Stimulated activated CD4-positive, alpha-beta T cell treated with anti-CD3 and anti-CD28 coated beads, Interleukin-1b, Interleukin-23, amount 100 ng/mL, for 48 hours (primary cell): ENCODE results near the gene GPR173.

Experiments
- DNase-seq: peaks from one replicate; pipeline ENCODE4 v3.0.0-alpha.2; 2020

Gene GPR173

DNA sequence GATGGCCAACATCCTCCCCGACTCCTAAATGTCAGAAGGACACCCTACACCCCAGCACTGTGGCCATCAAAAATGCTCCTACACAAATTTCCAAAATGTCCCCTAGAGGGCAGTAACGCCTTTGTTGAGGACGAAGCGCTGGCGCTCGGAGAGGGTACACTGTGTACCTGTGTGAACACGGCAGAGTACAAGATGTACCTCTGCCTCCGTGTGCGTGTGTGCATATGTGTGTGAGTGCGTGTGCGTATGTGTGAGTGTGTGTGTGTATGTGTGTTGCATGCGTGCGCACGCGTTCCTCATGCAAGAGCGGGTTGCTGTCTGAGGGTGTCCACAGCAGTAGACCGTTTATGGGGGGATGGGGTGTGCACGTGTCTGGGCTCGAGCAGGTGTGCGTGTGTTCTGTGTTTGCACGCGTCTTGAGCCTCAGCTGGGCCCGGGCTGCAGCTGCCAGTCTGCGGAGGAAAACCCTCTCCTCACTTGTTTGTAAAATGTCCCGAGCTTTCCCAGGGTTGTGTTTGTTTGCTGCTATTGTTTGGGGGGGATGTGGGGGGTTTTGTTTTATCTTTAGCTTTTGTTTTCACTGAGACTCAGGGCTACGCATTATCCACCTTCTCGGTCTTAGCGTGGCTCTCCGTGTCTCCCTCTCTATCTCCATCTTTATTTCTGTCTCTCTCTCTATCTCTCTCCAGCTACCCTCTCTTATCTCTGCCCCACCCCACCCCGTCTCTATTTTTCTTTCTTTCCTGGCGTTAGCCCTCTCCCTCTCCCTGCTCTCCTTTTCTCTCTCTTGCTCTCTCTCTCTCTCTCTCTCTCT lies 23.2 kb downstream of the GPR173 start:
- DNase-seq: peak; percentile 64

GRCh38 chrX:53072418-53073114 lies 24.0 kb downstream of the GPR173 start:
- no peak for DNase-seq

GRCh38 chrX:53073115-53073586 lies 24.6 kb downstream of the GPR173 start:
- DNase-seq: no peak

- DNase-seq: no peak
Observed at GRCh38 chrX:53075011-53075410, 26.4 kb downstream of the GPR173 start.

DNA sequence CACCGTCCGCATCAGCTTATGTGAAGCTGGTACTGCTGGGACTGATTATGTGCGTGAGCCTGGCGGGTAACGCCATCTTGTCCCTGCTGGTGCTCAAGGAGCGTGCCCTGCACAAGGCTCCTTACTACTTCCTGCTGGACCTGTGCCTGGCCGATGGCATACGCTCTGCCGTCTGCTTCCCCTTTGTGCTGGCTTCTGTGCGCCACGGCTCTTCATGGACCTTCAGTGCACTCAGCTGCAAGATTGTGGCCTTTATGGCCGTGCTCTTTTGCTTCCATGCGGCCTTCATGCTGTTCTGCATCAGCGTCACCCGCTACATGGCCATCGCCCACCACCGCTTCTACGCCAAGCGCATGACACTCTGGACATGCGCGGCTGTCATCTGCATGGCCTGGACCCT lies 28.1 kb downstream of the GPR173 start:
- DNase-seq: no peak

DNA sequence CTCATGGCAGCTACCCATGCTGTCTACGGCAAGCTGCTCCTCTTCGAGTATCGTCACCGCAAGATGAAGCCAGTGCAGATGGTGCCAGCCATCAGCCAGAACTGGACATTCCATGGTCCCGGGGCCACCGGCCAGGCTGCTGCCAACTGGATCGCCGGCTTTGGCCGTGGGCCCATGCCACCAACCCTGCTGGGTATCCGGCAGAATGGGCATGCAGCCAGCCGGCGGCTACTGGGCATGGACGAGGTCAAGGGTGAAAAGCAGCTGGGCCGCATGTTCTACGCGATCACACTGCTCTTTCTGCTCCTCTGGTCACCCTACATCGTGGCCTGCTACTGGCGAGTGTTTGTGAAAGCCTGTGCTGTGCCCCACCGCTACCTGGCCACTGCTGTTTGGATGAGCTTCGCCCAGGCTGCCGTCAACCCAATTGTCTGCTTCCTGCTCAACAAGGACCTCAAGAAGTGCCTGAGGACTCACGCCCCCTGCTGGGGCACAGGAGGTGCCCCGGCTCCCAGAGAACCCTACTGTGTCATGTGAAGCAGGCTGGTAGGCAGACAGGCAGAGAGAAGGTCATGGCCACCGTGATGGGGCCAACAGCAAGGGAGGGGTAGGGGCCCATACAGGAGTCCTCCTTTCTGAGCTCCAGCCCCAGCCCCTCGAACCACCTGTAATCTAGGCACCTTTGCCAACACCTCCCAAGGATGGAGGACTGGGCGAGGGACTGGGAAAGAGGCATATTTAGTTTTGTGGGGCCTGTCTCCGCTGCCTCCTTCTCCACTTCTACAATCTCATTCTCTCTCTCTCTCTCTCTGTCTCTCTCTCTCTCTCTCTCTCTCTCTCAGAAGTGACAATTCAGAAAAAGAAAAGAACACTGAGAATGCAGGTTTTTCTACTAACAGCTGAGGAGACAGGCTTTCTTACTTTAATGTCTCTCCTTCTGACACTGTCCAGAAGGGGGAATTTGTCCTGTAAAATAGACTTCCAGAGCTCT lies 28.9 kb downstream of the GPR173 start:
- DNase-seq: no peak

DNA sequence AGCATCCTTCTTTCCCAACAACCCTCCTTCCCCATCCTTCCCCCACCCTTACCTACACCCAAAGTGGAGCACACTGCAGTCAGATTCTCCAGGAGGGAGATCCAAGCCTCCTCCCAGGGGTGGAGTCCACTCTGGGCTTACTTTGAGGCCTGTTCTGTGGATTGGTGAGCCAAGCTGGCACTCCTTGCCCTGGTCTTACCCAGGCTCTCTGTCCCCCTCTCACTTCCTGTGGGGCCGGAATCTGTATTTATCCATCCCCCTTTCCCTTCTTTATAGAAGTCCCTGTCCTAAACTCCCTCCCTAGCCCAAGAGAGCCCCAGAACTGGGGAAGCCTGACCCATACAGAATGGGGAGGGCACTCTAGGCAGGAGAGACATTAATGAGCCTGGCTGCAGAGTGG lies 30.4 kb downstream of the GPR173 start:
- DNase-seq: no peak

DNA sequence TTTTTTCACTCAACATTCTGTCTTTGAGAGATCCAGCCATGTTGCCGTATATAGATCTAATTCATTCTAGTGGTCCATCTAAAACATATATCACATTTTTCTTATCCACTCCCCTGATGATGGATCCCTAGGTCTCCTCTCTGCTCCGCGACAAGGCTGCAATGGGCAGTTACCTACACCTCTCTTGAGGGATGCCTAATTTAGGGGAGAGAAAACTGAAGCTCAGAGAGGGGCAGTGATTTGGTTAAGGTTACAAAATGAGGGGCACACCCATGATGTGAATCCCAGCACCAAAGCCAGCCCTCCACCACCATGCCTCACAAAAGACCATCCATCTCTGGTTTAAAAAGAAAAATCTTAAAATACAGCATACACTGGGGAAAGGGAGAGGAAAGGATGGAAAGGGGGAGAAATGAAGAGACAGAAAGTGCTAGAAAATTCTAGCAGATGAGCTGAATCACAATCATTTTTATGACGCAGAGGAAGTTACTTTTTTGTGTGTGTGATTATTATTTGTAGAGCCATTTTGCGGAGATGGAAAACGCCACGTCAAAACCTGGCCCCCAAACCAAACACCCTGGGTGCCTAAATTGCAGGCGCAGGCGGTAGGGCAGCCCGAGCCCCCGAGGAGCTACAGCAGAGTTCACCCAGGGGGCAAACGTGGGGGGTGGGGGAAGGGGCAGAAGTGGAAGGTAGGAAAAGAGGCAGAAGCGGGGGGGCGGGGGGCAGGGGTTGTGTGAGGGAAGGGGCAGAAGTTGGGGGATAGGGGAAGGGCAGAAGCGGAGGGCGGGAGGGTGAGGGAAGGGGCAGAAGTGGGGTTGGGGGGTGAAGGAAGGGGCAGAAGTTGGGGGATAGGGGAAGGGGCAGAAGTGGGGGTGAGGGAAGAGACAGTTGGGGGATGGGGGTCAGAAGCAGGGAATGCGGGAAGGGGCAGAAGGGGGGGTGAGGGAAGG lies 32.3 kb downstream of the GPR173 start:
- DNase-seq: no peak

- peak; percentile 93 for DNase-seq
Observed at GRCh38 chrX:53081925-53082772, 33.6 kb downstream of the GPR173 start, which contains the start of gene TSPYL2. TSPYL2 (plus strand) TSS chrX:53082367; CDS start chrX:53082499, 132 bp downstream.

- DNase-seq: no peak
Observed at GRCh38 chrX:53082773-53083616, 34.4 kb downstream of the GPR173 start.

- no peak for DNase-seq
Observed at GRCh38 chrX:53084043-53084570, 35.5 kb downstream of the GPR173 start.

DNA sequence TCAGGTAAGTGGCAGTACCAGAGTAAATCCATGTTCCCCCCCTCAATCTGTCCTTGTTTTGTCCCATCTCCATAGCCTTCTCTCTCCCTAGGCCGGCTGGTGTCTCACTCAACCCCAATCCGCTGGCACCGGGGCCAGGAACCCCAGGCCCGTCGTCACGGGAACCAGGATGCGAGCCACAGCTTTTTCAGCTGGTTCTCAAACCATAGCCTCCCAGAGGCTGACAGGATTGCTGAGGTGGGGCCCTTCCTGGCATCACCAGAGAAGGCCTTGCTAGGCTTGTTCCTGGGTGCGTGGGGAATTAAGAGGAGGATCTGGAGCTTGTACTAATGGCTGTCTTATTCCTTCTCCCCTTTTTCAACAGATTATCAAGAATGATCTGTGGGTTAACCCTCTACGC lies 36.3 kb downstream of the GPR173 start:
- DNase-seq: no peak

- no peak for DNase-seq
Observed at GRCh38 chrX:53085661-53086229, 37.2 kb downstream of the GPR173 start.

GRCh38 chrX:53086464-53086863 lies 37.9 kb downstream of the GPR173 start:
- DNase-seq: no peak

DNA sequence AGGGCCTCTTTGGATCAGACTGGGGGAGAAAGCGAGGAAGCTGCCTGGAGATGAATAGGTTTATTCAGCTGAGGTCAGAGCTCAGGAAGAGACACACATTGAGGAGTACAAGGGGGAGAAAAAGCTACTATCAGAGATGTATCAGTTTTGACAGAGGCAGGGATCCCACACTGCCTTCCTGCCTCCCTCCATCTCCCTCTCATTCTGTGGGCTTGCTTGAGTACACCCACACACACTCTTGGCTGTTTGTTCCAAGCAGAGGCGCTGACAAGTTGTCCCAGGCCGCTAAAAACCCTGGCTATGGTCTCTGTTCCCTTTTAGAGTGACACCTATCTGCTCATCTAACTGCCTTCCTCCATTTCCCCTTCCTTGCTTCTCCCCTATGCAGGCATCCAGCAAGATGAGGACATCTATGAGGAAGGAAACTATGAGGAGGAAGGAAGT lies 38.8 kb downstream of the GPR173 start:
- DNase-seq: no peak

- peak; percentile 84 for DNase-seq
Observed at GRCh38 chrX:53088136-53088974, 39.8 kb downstream of the GPR173 start.

DNA sequence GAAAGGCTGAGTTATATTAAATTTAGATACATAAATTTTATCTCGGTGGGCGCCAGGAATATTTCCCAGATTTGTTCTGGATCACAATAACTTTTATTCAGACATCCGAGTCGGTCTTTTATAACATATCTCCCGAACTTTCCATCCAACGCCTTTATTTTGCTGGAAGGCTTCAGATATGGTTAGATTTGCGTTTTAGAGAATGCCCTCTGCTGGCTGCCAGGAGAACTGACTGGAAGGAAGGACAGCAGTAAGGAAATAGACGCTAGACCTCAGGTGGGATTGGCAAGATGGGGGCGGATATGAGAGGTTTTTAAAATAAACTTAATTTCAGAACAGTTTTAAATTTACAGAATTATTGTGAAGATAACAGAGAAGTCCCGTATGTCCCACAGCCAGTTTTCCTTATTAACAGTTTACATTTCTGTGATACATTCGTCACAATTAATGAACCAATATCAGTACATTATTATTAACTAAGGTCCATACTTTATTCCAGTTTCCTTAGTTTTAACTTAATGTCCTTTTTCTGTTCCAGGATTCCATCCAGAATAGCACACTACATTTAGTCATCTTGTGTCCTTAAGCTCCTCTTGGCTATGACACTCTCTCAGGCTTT lies 40.7 kb downstream of the GPR173 start:
- no peak for DNase-seq

DNA sequence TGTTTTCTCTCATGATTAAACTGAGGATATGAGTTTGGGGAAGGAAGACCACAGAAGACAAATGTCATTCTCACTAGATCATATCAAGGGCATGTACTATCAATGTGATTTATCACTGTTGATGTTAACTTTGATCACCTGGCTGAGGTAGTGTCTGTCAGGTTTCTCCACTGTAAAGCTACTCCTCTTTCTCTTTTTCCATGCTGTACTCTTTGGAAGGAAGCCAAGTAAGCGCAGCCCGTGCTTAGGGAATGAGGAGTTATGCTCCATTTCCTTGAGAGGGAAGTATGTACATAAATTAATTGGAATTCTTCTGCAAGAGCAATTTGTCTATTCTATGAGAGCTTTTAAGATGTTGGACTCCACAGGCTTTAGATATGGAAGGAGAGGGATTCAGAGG lies 41.3 kb downstream of the GPR173 start:
- DNase-seq: no peak
